HG02852 (cell line): ENCODE data around the gene TRPC3.

Experiments
- ATAC-seq: cut with Tn5 transposase; IDR thresholded peaks from one replicate; pipeline ENCODE4 v1.9.1; 2021; ENCODE audit warnings: mild to moderate bottlenecking, moderate library complexity; ENCODE audit not compliant: unreplicated experiment

The TRPC3 gene

DNA sequence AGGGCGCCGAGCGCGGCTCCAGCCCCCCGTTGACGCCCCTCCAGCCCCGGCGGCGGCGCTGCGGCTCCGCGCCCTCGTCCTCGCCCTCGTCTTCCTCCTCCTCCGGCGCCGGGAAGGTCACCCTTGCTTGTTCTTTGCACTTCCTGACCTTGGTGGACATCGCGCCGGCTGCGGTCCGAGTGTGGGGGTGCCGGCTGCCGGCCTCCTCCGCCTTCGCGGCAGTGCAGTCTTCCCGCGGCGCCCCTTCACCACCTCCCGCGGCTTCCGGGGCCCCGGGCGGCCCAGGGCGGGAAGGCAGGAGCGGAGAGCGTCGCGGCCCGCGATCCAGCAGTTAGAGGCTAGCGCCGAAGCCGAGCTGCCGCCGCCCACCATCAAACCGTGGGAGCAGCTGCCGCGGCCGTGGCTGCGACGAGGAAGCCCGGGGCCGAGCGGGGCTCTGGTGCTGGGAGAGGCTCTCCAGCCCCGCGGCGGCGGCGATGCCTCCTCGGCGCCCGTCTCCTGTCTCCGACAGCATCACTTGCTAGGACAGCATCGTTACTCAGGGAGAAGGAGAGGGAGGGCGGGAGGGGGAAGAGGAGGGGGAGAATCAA is at the start of gene TRPC3:
Gene TRPC3, minus strand, starts transcription at position 540 of the 590 bp plus-strand sequence. Its CDS starts 380 bp downstream, at position 160.
- peak; percentile 32 for ATAC-seq

DNA sequence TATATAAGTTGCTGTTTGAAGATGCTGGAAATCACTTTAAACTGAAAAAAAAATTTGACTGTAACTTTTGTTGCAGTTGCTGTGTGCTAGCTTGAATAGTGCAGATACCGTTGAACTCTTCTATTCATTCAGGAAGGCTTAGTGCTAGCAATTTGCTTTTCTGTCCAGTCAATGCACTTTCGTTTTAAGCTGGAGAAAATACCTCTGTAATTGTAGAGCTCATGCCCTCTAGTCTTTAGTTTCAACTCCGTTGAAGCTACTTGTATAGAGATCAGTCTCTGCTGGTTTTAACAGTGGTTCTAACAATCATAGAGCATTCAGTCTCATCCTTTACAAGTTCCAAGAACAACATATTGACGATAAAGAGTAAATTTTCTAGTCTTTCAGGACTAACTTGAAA is 49.0 kb upstream of the TRPC3 start:
- no peak for ATAC-seq

GRCh38 chr4:121998024-121998423 is 46.2 kb upstream of the TRPC3 start:
- ATAC-seq, result no peak

DNA sequence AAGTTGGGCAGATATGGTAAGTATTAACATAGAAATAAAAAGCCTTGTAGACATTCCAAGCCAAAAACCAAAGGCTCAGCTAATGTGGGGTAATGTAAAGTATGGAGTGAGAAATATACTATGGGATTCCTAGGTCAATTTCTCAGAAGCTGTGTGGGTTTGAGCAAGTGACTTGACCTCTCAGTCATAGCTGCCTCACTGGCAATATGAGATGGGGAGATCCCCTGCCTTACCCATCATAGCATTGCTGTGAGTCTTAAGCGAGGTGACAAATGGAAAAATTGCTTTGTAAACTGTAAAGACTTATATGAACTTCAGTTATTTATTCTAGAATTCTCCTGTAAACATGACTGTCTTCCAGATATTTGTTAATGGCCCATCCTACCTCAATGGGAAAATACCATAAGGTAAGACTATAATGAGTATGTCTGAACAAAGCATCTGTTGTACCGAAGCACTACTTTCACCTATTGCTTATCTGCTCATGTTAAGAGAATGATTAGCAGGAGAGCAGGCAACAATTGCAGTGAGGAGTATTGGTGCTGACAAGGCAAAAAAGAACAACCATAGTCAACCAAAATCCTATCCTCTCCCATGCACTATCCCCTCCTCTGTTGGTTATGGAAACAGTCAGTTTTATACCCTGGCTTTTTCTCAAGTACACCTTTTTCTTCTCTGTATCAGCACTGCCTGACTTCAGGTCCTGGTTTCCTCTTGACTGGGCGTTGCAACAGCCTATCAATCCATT is 44.1 kb upstream of the TRPC3 start:
- ATAC-seq, result no peak

DNA sequence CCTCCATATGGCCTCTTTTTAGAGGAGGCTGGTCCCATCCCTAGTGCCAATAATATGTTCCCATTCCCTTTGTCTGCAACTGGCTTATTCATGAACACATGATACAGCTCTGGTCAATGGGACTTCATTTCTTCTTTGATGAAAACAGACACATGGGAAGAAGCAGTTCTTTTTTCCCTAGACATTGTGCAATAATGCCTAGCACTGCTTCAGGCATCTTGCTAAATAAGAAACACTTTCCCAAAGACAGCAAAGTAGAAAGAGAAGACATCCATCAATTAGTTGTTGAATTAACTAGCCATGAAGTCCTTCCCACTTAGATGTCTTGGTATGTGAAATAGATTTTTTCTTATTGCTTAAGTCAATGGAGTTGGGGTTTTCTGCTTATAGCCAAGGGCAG is 40.1 kb upstream of the TRPC3 start:
- no peak for ATAC-seq

DNA sequence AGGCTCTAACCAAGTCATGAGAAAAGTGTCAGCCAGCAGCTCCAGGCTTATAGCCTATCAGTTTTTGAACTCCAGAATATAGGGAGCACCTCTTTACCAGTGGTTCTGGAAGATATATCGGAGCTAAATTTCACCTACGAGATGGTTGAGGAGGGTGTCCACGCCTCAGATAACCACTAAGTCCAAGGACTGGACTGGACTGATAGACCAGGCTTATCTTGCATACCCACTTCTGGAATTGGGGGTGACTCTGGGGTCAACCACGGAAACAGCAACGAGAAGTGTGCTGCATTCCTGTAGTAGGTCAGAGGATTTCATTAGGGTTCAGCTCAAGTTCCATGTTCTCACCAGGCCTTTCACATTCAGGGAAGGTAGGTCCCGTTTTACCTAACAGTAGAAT is 38.6 kb upstream of the TRPC3 start:
- no peak for ATAC-seq

- no peak for ATAC-seq
Observed at GRCh38 chr4:121989715-121990114, 37.9 kb upstream of the TRPC3 start.

DNA sequence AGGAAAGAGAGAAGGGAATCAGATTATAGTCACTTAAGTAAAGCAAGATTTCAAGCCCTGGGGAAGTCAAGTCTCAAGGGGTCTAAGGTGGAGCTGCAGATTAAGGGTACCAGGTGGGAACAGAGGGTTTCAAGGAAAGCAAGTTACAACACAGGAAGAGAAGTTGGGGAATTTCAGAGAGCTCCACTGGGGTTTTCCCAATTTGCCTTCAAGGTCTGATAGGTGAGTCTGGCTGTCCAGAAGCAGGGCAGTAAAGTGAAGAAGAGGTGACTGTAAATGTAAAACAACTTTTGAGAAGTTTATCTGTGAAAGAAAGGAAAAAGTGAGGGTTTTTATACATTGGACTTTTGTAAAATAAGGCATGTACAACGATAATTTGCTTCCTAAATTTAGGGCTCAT is 37.1 kb upstream of the TRPC3 start:
- ATAC-seq, result peak; percentile 51

GRCh38 chr4:121980643-121981042 is 28.8 kb upstream of the TRPC3 start:
- ATAC-seq, result no peak

- peak; percentile 56 for ATAC-seq
Observed at GRCh38 chr4:121978172-121978516, 26.3 kb upstream of the TRPC3 start.

- peak; percentile 98 for ATAC-seq
Observed at GRCh38 chr4:121977251-121978171, 25.7 kb upstream of the TRPC3 start.

DNA sequence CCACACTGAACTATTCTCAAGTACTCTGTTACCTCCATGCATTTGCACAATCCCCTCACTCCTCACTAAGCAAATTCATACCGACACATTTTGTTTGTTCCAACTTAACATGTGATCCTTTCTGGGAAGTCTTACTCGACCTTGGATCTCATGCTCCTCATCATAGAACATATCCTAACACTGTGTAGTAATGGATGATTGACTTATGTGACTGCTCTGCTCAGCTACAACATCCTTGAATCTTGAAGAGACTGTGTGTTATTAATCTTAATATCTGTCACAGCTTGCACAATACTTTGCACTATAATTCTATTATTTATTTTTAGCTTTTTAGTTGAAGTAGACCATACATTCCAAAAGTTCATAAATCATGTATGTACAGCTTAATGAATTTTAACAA is 23.9 kb upstream of the TRPC3 start:
- no peak for ATAC-seq

GRCh38 chr4:121973816-121974215 is 22.0 kb upstream of the TRPC3 start:
- ATAC-seq, result no peak

- ATAC-seq, result no peak
Observed at GRCh38 chr4:121968859-121969258, 17.0 kb upstream of the TRPC3 start.

GRCh38 chr4:121964958-121965357 is 13.1 kb upstream of the TRPC3 start:
- no peak for ATAC-seq

GRCh38 chr4:121960818-121961217 is 9.0 kb upstream of the TRPC3 start:
- no peak for ATAC-seq

- ATAC-seq, result peak; percentile 44
Observed at GRCh38 chr4:121958777-121959176, 6.9 kb upstream of the TRPC3 start.

GRCh38 chr4:121957266-121957665 is 5.4 kb upstream of the TRPC3 start:
- no peak for ATAC-seq

- no peak for ATAC-seq
Observed at GRCh38 chr4:121953860-121954259, 2.0 kb upstream of the TRPC3 start.

DNA sequence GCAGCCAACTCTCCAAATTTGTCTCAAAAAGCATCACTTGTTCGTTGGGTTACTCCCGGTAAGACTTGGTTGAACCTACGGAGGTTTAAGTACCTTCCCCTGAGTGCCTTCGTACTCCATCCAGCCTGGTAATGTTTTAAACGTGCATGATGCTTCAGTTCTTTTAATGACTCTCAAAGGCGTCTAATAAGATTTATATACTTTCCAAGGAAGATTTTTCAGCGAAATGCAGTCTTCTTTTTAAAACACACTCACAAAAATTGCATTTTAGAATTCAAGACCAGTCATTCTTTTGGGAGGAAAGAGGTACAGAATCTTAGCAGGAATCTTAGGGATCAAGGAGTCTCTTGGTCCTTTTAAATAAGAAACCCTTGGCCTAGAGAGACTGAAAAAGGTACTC is 430 bp upstream of the TRPC3 start:
- no peak for ATAC-seq

DNA sequence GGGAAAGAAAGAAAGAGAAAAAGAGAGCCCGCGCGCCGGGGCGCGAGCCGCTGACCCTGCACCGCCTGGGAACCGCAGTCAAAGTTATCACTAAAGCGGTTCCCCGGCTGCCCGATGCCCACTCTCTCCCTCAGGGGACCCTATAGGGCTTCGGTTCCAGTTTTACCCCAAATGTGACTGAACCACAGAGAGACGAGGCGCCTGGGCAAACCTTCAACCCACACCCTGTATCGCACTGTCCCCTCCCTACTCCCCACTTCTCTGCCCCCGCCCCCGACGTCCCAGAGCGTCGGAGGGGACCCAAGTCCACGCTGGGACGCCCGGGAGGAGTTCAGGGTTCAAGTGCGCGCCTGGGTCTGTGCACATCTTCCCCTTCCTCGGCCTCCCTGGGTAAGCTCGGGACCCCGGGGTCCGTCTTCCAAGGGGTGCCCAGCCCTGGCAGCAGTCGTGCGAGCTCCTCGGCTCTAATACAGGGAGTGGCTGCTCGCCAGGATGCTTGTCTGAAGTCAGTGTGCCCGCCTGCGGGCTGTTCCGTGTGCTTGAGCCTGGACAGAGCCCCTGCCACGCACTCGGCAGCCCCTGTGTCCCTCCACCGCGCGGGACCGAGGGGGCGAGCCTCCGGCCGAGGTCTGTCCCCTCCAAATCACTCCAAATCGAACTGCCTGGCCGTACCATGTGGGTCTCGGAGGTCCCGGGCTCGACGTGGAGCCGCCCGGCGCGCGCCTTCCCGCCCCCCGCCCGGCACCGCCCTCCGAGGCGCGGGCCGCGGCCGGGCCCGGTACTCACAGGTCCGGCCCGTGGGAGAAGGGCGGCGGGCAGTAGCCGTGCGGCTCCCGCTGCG is 960 bp downstream of the TRPC3 start:
- peak; percentile 19 for ATAC-seq
